Stomach (tissue), 4 donors: ENCODE results near the gene KCNJ4.

Source experiments
- EP300 ChIP-seq: sonication (generic); formaldehyde crosslinking; IDR thresholded peaks from one replicate; pipeline ENCODE4 v1.6.1; 2017; ENCODE audit warnings: antibody characterized with exemption
- POLR2AphosphoS5 ChIP-seq, 3 donors: sonication (generic); formaldehyde crosslinking; IDR thresholded peaks; one replicate each; pipeline ENCODE4 v1.6.1; 2016; ENCODE audit warnings: antibody characterized with exemption in 3 of 3

DNA sequence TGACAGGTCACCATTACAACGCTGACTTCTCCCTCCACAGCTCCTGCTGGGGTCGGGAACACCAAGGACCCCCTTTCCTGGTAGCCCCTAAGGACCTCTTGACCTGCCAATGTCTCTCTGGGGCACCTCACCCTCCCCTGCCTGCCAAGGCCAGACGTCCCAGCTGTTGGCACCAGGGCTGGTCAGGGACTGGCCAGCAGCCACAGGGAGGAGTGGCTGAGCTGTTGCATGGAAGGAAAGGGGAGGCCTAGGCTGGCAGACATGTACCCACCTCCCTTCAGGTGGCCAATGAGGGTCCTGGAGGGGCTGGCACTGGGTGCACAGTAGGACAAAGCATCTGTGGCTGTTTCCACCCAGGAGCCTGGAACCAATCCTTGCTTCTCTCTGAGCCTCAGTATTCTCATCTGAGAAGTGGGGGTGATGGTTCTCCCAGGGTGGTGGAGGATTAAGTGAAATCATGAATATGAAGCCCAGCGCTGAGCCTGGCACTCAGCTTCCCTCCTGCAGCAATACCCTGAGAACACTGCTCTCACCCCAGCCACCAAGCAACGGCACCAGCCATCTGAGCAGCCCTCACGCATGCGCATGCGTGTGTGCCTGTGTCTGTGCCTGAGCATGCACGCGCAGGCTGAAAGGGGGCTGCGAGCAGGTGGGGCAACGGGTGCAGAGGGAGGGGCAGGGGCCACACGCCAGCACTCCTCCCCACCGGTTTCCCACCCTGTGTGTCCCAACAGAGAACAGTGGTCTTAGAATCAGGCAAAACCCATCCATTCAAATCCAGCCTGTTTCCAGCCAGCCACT, 5.9 kb downstream of the KCNJ4 start:
- TF ChIP-seq POLR2AphosphoS5 (IDR thresholded peaks at IDR 0.05) = no peak
- no peak for TF ChIP-seq EP300
